MM.1S (cell line): ENCODE data around the gene DNER.

Experiments used
- DNase-seq: peaks from one replicate; pipeline ENCODE4 v3.0.0-alpha.2; 2015
- H2AFZ ChIP-seq: fragments of 300-600 bp; sonication (generic); 2 replicates; pipeline ENCODE4 v1.6.0; 2016; ENCODE audit warnings: antibody characterized with exemption, low read length
- H3F3A ChIP-seq: fragments of 300-600 bp; sonication (generic); 2 replicates; pipeline ENCODE4 v1.6.1; 2016; ENCODE audit warnings: mild to moderate bottlenecking, antibody characterized with exemption, low read length, moderate library complexity, mixed read lengths; ENCODE audit not compliant: insufficient read depth
- H3K27ac ChIP-seq: fragments of 300-600 bp; sonication (generic); 2 replicates; pipeline ENCODE4 v1.5.1; 2016; ENCODE audit warnings: mild to moderate bottlenecking, low read length
- H3K27me3 ChIP-seq: fragments of 300-600 bp; sonication (generic); replicated peaks from 2 replicates; pipeline ENCODE4 v1.6.0; 2016; ENCODE audit warnings: low read length; ENCODE audit not compliant: insufficient read depth
- H3K36me3 ChIP-seq: fragments of 300-600 bp; sonication (generic); replicated peaks from 2 replicates; pipeline ENCODE4 v1.6.1; 2016; ENCODE audit warnings: mild to moderate bottlenecking, low read length, mixed read lengths; ENCODE audit not compliant: insufficient read depth
- H3K4me1 ChIP-seq: fragments of 300-600 bp; sonication (generic); 2 replicates; pipeline ENCODE4 v1.6.1; 2016; ENCODE audit warnings: low read length, mixed read lengths
- H3K4me2 ChIP-seq: fragments of 300-600 bp; sonication (generic); 2 replicates; pipeline ENCODE4 v1.6.0; 2016; ENCODE audit warnings: low read depth, low read length
- H3K4me3 ChIP-seq: fragments of 300-600 bp; sonication (generic); 2 replicates; pipeline ENCODE4 v1.5.1; 2016; ENCODE audit warnings: low read length, mixed read lengths
- H3K79me2 ChIP-seq: fragments of 300-600 bp; sonication (generic); 2 replicates; pipeline ENCODE4 v1.6.1; 2016; ENCODE audit warnings: mixed run types, low read length, mixed read lengths
- H3K9ac ChIP-seq: fragments of 300-600 bp; sonication (generic); 2 replicates; pipeline ENCODE4 v1.6.1; 2016; ENCODE audit warnings: low read length, mixed read lengths
- H3K9me2 ChIP-seq: fragments of 300-600 bp; sonication (generic); replicated peaks from 2 replicates; pipeline ENCODE4 v1.6.1; 2016; ENCODE audit warnings: mild to moderate bottlenecking, low read length, mixed read lengths; ENCODE audit not compliant: insufficient read depth
- H3K9me3 ChIP-seq: fragments of 300-600 bp; sonication (generic); replicated peaks from 2 replicates; pipeline ENCODE4 v1.6.1; 2016; ENCODE audit warnings: mild to moderate bottlenecking, low read length, mixed read lengths; ENCODE audit not compliant: insufficient read depth
- H4K20me1 ChIP-seq: fragments of 300-600 bp; sonication (generic); 2 replicates; pipeline ENCODE4 v1.6.1; 2016; ENCODE audit warnings: mild to moderate bottlenecking, low read length, moderate library complexity, mixed read lengths; ENCODE audit not compliant: insufficient read depth
- EZH2 ChIP-seq: fragments of 300-600 bp; sonication (generic); optimal IDR thresholded peaks from 2 replicates; pipeline ENCODE3; 2017; ENCODE audit warnings: low read depth, mild to moderate bottlenecking, antibody characterized with exemption, low read length, mixed read lengths
- EZH2phosphoT487 ChIP-seq: fragments of 300-600 bp; sonication (generic); IDR thresholded peaks from 2 replicates; pipeline ENCODE4 v1.6.1; 2018; ENCODE audit warnings: antibody characterized with exemption, low read length
- TF ChIP-seq, protein P1 (sequence below): fragments of 300-600 bp; sonication (generic); IDR thresholded peaks from 2 replicates; pipeline ENCODE4 v1.5.1; 2016; ENCODE audit warnings: antibody characterized with exemption, low read length, mixed read lengths

Gene DNER

DNA sequence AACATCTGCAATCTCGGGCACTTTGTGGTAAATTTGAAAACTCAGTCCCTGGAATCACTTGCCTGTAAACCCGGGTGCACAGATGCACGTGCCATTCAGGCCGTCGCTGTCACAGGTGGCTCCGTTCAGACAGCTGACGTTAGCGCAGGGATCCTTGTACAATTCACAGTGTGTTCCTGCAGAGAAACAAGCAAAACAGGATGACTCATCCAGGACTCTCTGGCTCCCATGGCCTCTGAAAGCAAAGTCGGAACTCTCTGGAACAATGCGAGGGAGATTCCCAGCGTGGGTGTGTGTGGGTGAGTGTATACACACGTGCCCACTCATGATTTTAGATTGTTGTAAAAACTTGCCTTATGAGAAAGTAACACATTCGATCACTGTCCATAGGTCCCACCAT is 307.2 kb downstream of the DNER start:
- Histone ChIP-seq H3K9ac (no peak overlapping the region), H3K4me3 (no peak overlapping the region), H3K27me3 (no peaks in the 10 kb centered on the region), H3K9me2 (no peaks in the 10 kb centered on the region), H3K27ac (no peak overlapping the region), H3K9me3 (no peaks in the 10 kb centered on the region), H3K36me3 (no peaks in the 10 kb centered on the region), H3K4me1 (no peaks in the 10 kb centered on the region), H3K4me2 (no peak overlapping the region), H3K79me2 (no peaks in the 10 kb centered on the region), H2AFZ (no peak overlapping the region), H4K20me1 (no peaks in the 10 kb centered on the region), H3F3A (no peaks in the 10 kb centered on the region)
- no peak for DNase-seq
- TF ChIP-seq EZH2 (no peak), EZH2phosphoT487 (no peak)
- TF ChIP-seq, protein P1, sequence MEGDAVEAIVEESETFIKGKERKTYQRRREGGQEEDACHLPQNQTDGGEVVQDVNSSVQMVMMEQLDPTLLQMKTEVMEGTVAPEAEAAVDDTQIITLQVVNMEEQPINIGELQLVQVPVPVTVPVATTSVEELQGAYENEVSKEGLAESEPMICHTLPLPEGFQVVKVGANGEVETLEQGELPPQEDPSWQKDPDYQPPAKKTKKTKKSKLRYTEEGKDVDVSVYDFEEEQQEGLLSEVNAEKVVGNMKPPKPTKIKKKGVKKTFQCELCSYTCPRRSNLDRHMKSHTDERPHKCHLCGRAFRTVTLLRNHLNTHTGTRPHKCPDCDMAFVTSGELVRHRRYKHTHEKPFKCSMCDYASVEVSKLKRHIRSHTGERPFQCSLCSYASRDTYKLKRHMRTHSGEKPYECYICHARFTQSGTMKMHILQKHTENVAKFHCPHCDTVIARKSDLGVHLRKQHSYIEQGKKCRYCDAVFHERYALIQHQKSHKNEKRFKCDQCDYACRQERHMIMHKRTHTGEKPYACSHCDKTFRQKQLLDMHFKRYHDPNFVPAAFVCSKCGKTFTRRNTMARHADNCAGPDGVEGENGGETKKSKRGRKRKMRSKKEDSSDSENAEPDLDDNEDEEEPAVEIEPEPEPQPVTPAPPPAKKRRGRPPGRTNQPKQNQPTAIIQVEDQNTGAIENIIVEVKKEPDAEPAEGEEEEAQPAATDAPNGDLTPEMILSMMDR: no peak

DNA sequence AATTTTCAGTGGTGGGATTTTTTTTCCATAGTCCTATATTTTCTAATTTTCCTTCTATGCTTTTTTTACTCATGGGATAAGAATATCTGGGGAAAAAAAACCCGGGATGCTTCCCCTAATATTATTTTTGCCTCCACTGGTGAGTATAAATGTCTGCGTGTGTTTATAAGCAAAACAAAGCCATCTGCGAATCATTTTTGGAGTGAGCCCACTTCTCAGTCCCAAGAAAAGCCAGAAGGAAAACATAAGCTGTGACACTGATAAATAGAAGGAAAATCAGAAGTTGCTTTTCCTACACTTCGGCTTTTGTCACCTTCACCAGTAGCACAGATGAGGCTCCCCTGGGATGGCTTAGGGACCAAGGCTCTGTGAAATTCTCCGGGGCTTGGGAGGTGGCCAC is 308.6 kb downstream of the DNER start:
- Histone ChIP-seq H3K27ac (no peak overlapping the region), H3K36me3 (no peaks in the 10 kb centered on the region), H3F3A (no peaks in the 10 kb centered on the region), H2AFZ (no peak overlapping the region), H3K9me2 (no peaks in the 10 kb centered on the region), H4K20me1 (no peaks in the 10 kb centered on the region), H3K4me1 (no peaks in the 10 kb centered on the region), H3K9me3 (no peaks in the 10 kb centered on the region), H3K79me2 (no peaks in the 10 kb centered on the region), H3K9ac (no peak overlapping the region), H3K4me3 (no peak overlapping the region), H3K27me3 (no peaks in the 10 kb centered on the region), H3K4me2 (no peak overlapping the region)
- DNase-seq: no peak
- no peak for TF ChIP-seq EZH2phosphoT487
- no peak for TF ChIP-seq EZH2
- TF ChIP-seq, protein P1: no peak

DNA sequence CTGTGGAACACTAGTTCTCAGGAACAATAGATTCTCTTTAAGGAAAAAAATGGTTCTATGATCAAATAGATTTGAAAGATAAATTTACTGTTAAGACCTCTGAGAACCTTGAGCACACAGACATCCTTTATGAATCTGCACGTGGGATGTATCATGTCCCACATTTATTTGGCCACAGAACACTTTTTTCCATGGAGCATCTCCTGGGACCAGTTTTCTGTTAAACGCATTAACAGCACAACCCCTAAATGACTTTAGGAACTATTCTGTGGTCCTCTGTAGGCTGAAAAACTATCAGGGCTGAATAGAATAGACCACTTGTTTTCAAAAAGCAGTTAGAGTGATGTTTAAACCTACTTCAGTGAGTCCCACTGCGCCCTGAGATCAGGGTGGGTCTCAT is 311.1 kb downstream of the DNER start:
- H3K9me2 ChIP-seq: no peaks in the 10 kb centered on the region
- no peaks in the 10 kb centered on the region for H3F3A ChIP-seq
- H3K79me2 ChIP-seq: no peaks in the 10 kb centered on the region
- no peak overlapping the region for H3K27ac ChIP-seq
- no peak for DNase-seq
- no peaks in the 10 kb centered on the region for H4K20me1 ChIP-seq
- no peaks in the 10 kb centered on the region for H3K4me1 ChIP-seq
- H3K36me3 ChIP-seq: no peaks in the 10 kb centered on the region
- H3K9me3 ChIP-seq: no peaks in the 10 kb centered on the region
- TF ChIP-seq, protein P1: no peak
- TF ChIP-seq EZH2phosphoT487 (no peak), EZH2 (no peak)
- H3K9ac ChIP-seq: no peak overlapping the region
- no peak overlapping the region for H3K4me3 ChIP-seq
- H3K4me2 ChIP-seq: no peak overlapping the region
- no peak overlapping the region for H2AFZ ChIP-seq
- no peaks in the 10 kb centered on the region for H3K27me3 ChIP-seq
